ENCODE measurements around the gene TES.
A peak's percentile ranks its signal among the peaks of the same experiment; 100 is the strongest.

Gene TES

GRCh38 chr7:116234517-116235200, 24.3 kb downstream of the TES start:
- no peak overlapping the region for H3K4me3 ChIP-seq (ENCODE audit: low read depth, low read length)
- no peak for TF ChIP-seq CTCF (IDR thresholded peaks at IDR 0.05; ENCODE audit: low read depth, low read length)

DNA sequence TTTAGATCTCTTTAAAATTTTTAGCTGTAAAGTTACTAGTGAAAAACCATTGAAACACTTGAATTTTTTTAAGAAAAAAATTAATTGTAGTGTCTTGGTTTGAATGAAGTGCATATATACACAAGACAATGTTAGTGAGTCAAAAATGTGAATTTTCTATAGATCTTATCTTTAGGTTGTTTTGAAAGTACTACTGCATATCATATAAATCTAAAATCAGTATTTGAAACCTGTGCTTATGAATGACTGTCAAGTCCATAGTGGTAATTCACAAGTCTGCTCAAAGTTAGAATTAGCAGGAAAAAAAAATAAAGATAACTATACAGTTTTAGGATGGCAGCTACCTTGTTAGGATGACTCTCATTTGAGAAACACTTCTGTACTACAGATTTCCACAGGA, 25.0 kb downstream of the TES start:
- TF ChIP-seq CTCF (IDR thresholded peaks at IDR 0.05; ENCODE audit: low read depth, low read length) = no peak
- no peak overlapping the region for H3K4me3 ChIP-seq (ENCODE audit: low read depth, low read length)

DNA sequence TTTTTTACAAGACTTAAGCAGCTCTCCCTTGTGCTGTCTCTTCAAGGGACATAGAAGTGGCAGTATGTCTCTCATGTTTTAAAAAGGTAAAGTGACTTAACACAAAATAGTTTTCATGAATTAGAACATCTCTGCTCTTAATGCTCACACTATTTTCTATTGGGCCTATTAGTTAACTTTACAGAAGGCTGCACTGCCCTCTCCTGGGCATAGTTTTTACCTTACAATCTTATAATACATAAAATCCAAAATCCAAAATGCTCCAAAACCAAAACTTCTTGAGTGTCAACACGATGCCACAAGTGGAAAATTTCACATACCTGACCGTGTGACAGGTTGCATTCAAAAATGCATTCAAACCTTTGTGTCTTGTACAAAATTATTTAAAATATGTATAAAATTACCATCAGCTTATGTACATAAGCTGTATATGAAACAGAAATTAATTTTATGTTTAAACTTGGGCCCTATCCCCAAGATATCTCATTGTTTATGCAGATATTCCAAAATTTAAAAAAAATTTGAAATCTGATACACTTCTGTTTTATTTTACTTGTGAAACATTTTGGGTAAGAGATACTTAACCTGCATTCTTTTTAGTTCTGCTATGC, 25.8 kb downstream of the TES start:
- no peak overlapping the region for H3K4me3 ChIP-seq (ENCODE audit: low read depth, low read length)
- TF ChIP-seq CTCF (IDR thresholded peaks at IDR 0.05; ENCODE audit: low read depth, low read length) = peak; percentile 17; the same call in 1 of the 2 replicates

GRCh38 chr7:116239020-116239419, 28.7 kb downstream of the TES start:
- no peak for TF ChIP-seq CTCF (IDR thresholded peaks at IDR 0.05; ENCODE audit: low read depth, low read length)
- H3K4me3 ChIP-seq (ENCODE audit: low read depth, low read length) = no peak overlapping the region

DNA sequence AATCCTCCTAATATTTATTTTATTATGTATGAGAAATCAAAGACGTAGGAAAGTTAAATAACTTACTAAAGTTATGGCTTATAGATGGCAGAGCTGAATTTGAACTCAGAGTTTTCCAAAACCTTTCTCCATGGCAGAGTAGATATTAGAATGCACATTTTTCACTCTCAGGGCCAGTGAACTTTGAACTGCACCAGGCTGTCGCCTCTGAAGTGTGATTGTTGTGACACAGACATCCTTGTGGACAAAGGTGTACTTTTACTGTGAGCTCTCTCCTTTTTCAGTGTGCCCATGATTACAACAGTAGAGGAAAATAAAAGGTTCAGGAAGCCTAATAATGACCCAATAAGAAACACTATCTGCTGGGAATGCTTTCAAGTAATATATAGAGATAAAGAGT, 29.1 kb downstream of the TES start:
- H3K4me3 ChIP-seq (ENCODE audit: low read depth, low read length) = no peak overlapping the region
- TF ChIP-seq CTCF (IDR thresholded peaks at IDR 0.05; ENCODE audit: low read depth, low read length) = no peak

GRCh38 chr7:116240024-116240668, 29.8 kb downstream of the TES start:
- no peak overlapping the region for H3K4me3 ChIP-seq (ENCODE audit: low read depth, low read length)
- TF ChIP-seq CTCF (IDR thresholded peaks at IDR 0.05; ENCODE audit: low read depth, low read length) = no peak

DNA sequence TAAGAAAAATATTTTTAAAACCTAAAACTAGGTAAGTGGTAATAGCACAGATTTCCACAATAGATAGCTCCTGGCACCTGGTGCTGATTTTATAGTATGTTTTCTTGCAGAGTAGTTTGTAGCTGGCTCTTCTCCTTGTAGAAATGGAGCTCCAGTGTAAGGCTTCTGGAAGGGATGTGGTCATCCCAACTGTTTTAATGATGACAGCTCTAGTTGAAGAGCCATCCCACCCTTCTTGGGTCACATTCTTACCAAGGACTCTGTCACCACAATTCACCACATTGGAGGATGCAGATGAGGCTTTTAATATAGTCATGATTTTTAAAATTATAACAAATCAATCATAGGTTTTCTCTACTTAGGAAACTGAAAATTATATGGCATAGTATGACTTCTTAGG, 31.0 kb downstream of the TES start:
- H3K4me3 ChIP-seq (ENCODE audit: low read depth, low read length) = no peak overlapping the region
- TF ChIP-seq CTCF (IDR thresholded peaks at IDR 0.05; ENCODE audit: low read depth, low read length) = no peak

Data from WI38 (cell line).